ENCODE measurements around the gene NFATC3.
A peak's percentile ranks its signal among the peaks of the same experiment; 100 is the strongest.

NFATC3 gene

GRCh38 chr16:68072038-68072695, 13.0 kb upstream of the NFATC3 start:
- no peak for DNase-seq (ENCODE audit: low read depth)
- no peak overlapping the region for H3K4me3 ChIP-seq (ENCODE audit: low read depth, low read length)
- TF ChIP-seq CTCF (IDR thresholded peaks at IDR 0.05; ENCODE audit: low read depth, low read length, missing control alignments), result no peak

- no peak for TF ChIP-seq CTCF (IDR thresholded peaks at IDR 0.05; ENCODE audit: low read depth, low read length, missing control alignments)
Observed at GRCh38 chr16:68073902-68074760, 11.0 kb upstream of the NFATC3 start.

GRCh38 chr16:68074850-68075555, 10.2 kb upstream of the NFATC3 start:
- no peak for TF ChIP-seq CTCF (IDR thresholded peaks at IDR 0.05; ENCODE audit: low read depth, low read length, missing control alignments)
- H3K4me3 ChIP-seq (ENCODE audit: low read depth, low read length), result no peak overlapping the region
- DNase-seq (ENCODE audit: low read depth), result peak; percentile 83

More at GRCh38 chr16:68073902-68074760, 11.0 kb upstream of the NFATC3 start:
- H3K4me3 ChIP-seq (ENCODE audit: low read depth, low read length), result no peak overlapping the region
- DNase-seq (ENCODE audit: low read depth), result no peak

- no peak for TF ChIP-seq CTCF (IDR thresholded peaks at IDR 0.05; ENCODE audit: low read depth, low read length, missing control alignments)
- DNase-seq (ENCODE audit: low read depth), result no peak
- no peak overlapping the region for H3K4me3 ChIP-seq (ENCODE audit: low read depth, low read length)
Observed at GRCh38 chr16:68075980-68076379, 9.2 kb upstream of the NFATC3 start.

GRCh38 chr16:68076560-68076959, 8.6 kb upstream of the NFATC3 start:
- no peak for DNase-seq (ENCODE audit: low read depth)
- H3K4me3 ChIP-seq (ENCODE audit: low read depth, low read length), result no peak overlapping the region
- TF ChIP-seq CTCF (IDR thresholded peaks at IDR 0.05; ENCODE audit: low read depth, low read length, missing control alignments), result no peak

GRCh38 chr16:68077866-68078700, 7.1 kb upstream of the NFATC3 start:
- TF ChIP-seq CTCF (IDR thresholded peaks at IDR 0.05; ENCODE audit: low read depth, low read length, missing control alignments), result no peak
- H3K4me3 ChIP-seq (ENCODE audit: low read depth, low read length), result no peak overlapping the region
- DNase-seq (ENCODE audit: low read depth), result no peak
